ENCODE measurements around the gene STARD3.
"Not testable (repeated sequence)": the region's sequence is repeated elsewhere in the genome, so short reads cannot be mapped to it uniquely, and the experiment has no call there.

DNA sequence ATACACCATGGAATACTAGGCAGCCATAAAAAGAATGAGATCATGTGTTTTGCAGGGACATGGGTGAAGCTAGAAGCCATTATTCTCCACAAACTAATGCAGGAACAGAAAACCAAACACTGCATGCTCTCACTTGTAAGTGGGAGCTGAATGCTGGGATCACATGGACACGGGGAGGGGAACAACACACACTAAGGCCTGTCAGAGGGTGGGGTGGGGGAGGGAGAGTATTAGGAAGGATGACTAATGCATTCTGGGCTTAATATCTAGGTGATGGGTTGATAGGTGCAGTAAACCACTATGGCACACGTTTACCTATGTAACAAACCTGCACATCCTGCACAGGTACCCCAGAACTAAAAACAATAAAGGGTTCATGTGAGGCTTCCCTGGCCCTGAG is 46.8 kb upstream of the STARD3 start:
- not testable (repeated sequence) for TF ChIP-seq POLR2AphosphoS5, POLR2A (IDR thresholded peaks at IDR 0.05; ENCODE audit: low read depth, low read length)
